ENCODE data around the gene ZDHHC17. TPM values are rescaled to one million over a fixed set of nuclear protein-coding genes. Genes with fewer than 3 reads are reported as not detected.
"Not testable (repeated sequence)": the region's sequence is repeated elsewhere in the genome, so short reads cannot be mapped to it uniquely, and the experiment has no call there.

The ZDHHC17 gene
- total RNA-seq, 1 experiment from 2014 or later: 28.7 TPM

DNA sequence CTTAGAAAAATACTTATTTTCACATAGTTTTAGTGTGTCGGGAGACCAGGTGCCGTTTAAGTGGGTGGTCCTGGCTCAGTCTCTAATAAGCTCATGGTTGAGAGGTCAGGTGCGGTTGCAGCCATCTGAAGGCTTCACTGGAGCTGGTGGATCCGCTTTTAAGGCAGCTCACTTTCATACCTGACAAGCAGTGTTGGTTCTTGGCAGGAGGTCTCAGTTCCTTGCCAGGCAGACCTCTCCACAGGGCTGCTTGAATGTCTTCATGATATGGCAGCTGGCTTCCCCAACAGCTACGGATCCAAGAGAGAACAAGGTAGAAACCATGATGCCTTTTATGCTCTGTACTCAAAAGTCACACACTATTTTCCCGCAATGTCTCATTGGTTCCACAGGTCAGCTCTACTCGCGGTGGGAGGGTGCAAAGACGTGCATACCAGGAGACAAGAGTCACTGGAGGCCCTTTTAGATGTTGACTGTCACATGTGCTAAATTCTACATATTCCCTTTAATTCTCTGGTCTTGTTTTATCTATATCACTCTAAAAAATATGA lies 8.0 kb upstream of the ZDHHC17 start:
- DNase-seq (ENCODE audit: low read depth, low spot score): no peak
- in situ Hi-C loops (cut with HindIII; ENCODE audit: low pct_unique_long_range_greater_than_20kb, low sequenced_read_pairs): no loop called here

DNA sequence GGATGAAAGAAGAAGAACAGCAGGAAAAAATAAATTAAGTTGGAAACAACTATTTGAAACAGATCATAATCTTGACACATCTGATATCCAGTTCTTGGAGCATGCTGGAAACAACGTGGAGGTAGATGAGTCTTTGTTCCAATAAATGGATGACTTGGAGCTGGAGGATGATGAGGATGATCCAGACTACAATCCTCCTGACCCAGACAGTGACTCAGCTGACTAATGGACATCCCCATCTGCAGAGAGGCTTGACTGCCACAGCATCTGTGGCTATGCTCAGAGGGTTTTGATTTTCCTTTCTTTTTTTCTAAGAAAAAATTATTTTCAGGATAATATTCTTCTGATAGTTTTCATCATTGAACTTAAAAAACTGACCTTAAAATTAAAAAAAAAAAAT lies 6.2 kb upstream of the ZDHHC17 start:
- in situ Hi-C loops (cut with HindIII; ENCODE audit: low pct_unique_long_range_greater_than_20kb, low sequenced_read_pairs): no loop called here
- DNase-seq (ENCODE audit: low read depth, low spot score): no peak

DNA sequence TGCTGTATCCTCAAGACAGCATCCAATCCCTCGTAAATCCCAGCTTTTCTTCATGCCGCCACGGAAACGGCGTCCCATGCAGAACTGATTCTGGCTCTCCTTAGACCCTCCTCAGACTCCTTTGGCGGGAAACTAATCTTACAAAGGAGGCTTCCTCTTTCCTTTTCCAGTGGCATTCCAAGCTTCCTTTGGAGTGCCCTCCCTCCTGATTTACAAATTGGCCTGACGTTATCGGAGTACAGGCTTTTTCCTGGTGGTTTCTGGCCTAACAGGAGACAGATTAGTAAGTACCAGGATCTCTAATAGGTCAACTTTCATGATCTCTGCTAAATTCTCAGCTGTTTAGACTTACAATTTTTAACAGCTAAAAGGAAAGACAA lies 1.3 kb upstream of the ZDHHC17 start:
- in situ Hi-C loops (cut with HindIII; ENCODE audit: low pct_unique_long_range_greater_than_20kb, low sequenced_read_pairs): no loop called here
- DNase-seq (ENCODE audit: low read depth, low spot score): no peak

DNA sequence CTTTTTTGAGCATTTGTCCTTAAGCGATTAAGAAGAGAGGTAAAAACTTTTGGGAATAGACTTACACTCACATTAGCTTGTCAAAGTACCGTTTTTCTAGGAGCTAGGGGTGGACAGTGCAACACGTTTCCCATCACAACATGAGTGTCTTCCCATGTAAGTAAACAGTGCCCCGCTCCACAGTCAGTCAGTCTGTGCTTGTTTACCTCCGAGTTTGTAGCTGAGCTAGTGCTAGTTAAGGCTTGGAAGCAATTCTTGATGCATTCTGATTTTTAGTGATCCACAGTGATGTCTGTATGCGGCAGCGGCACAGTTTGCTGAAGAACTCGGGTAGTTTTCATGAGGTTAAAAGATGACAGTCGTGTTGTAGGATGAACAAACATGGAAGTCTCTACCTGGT lies 941 bp downstream of the ZDHHC17 start:
- peak; percentile 4 for DNase-seq (ENCODE audit: low read depth, low spot score)
- in situ Hi-C loops (cut with HindIII; ENCODE audit: low pct_unique_long_range_greater_than_20kb, low sequenced_read_pairs): no loop called here

DNA sequence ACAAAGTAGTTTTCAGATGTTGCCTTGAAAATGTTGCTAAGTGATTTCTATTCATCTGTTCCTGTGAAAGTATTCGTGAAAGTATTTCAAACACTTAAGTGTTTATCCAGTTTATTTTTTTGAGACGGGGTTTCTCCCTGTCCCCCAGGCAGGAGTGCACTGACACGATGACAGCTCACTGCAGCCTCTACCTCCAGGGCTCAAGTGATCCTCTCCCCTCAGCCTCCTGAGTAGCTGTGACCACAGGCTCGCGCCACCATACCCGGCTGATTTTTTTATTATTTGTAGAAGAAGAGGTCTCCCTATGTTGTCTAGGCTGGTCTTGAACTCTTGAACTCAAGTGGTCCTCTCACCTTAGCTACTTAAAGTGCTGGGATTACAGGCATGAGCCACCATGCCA lies 1.7 kb downstream of the ZDHHC17 start:
- in situ Hi-C loops (cut with HindIII; ENCODE audit: low pct_unique_long_range_greater_than_20kb, low sequenced_read_pairs): no loop called here

DNA sequence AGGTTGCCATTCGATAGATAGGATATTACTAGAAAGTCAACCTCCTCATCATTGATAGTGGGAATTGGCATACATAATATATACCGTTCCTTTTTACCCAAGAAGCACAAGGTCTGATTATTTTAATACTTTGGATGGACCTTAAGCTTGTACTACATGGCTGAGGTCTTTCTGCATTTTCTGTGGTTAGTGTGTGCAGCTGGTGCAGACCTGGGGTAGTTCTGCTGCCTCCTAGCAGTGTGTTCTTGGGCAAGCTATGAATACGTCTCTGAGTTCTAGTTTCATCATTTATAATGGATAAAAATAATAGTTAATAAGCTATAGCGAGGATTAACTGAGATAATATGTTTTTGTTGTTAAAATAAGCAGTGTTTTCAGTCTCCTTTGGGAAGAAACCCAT lies 2.2 kb downstream of the ZDHHC17 start:
- DNase-seq (ENCODE audit: low read depth, low spot score): no peak
- in situ Hi-C loops (cut with HindIII; ENCODE audit: low pct_unique_long_range_greater_than_20kb, low sequenced_read_pairs): no loop called here

More for the DNA sequence above, 1.7 kb downstream of the ZDHHC17 start:
- no peak for DNase-seq (ENCODE audit: low read depth, low spot score)

DNA sequence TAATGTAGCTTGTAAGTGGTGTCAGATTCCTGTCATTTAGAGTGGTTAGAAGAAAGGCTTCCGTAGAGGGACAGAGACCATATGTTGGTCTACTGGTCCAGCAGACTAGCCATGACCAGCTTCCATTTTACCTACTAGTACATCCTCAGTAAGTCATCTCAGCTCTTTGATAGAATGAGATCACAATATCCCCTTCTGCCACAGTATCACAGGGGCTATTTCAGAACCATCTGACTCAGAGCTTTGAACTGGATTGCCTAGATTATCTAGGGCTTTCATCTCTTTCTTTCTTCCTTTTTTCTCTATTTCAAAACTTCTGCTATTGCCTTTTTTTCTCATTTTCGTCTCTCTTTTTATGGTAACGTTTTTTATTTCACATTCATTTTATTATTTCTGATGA lies 4.7 kb downstream of the ZDHHC17 start:
- in situ Hi-C loops (cut with HindIII; ENCODE audit: low pct_unique_long_range_greater_than_20kb, low sequenced_read_pairs): no loop called here
- DNase-seq (ENCODE audit: low read depth, low spot score): no peak

DNA sequence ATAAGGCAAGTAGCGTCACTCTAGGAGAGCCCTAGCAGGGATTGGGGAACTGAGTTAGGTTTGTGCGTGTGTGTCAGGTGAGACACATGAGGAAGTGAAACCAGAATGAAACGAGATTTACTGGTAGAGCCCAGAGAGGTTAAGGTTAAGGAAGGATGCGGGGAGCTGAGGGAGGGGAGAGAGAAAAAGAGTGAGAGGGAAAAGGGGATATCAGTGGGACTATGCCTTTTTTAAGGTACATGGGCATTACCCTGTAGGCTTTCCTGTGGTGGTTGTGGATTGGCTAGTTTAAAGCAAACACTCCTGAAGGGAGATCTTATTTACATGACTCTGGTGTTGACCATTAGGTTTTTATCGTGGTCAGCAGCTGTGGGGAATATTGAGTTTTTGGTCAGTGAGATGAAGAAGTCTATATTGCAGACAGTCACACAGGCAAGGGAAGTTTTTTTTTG lies 13.9 kb downstream of the ZDHHC17 start:
- no peak for DNase-seq (ENCODE audit: low read depth, low spot score)
- in situ Hi-C loops (cut with HindIII; ENCODE audit: low pct_unique_long_range_greater_than_20kb, low sequenced_read_pairs): no loop called here

DNA sequence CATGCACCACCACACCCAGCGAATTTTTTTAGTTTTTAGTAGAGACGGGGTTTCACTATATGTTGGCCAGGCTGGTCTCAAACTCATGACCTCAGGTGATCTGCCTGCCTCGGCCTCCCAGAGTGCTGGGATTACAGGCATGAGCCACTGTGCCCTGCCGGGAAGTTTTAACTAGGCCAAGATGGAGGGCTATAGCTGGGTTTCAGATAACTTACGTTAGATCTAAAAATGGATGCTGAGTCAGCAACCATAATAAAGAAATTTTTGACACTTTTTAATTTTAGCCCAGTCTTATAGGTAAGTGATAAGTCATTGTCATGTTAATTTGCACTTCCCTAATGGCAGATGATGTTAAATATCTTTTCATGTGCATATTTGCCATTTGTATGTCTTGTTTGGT lies 14.4 kb downstream of the ZDHHC17 start:
- in situ Hi-C loops (cut with HindIII; ENCODE audit: low pct_unique_long_range_greater_than_20kb, low sequenced_read_pairs): no loop called here
- DNase-seq (ENCODE audit: low read depth, low spot score): no peak

DNA sequence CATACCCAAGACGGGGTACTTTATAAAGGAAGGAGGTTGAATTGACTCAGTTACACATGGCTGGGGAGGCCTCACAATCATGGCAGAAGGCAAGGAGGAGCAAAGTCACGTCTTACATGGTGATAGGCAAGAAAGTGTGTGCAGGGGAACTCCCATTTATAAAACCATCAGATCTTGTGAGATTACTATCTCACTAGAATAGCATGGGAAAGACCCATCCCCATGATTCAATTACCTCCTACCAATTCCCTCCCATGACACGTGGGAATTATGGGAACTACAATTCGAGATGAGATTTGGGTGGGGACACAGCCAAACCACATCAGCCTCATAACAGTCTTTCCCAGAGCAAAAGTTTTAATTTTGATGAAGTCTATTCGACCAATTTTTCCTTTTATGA lies 15.4 kb downstream of the ZDHHC17 start:
- in situ Hi-C loops (cut with HindIII; ENCODE audit: low pct_unique_long_range_greater_than_20kb, low sequenced_read_pairs); DNase-seq (ENCODE audit: low read depth, low spot score): not testable (repeated sequence)

DNA sequence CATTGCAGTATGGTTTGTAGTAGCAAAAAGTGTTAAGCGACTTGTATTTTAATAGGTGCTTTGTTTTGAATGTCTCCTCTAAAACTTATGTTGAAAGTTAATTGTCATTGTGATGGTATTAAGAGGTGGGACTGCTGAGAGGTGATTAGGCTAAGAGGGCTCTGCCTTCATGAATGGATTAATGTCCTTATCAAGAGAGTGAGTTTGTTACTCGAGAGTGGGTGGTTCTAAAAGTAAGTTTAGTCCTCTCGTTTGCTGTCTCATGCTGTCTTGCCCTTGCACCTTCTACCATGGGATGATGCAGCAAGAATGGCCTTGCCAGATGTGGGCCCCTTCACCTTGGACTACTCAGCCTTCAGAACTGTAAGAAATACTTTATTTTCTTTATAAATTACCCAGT lies 17.4 kb downstream of the ZDHHC17 start:
- in situ Hi-C loops (cut with HindIII; ENCODE audit: low pct_unique_long_range_greater_than_20kb, low sequenced_read_pairs): no loop called here
- DNase-seq (ENCODE audit: low read depth, low spot score): no peak

DNA sequence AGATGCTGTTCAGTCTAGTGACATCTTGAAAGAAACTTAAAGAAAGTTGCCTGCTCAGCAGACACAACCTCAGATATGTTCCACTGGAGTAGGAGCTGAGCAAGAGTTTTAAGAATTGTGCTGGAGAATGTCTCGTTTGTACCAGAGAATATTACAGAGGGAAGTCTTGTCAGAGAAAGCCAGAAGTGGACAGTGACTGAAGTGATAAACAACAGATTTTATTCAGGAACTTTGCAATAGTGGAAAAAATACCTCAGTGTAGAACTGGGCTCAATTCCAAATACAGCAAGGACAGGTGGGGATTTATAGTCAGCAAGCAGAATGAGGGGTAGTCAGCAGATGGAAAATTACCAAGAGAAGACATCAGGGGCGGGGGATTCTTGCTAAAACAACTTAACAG lies 18.6 kb downstream of the ZDHHC17 start:
- in situ Hi-C loops (cut with HindIII; ENCODE audit: low pct_unique_long_range_greater_than_20kb, low sequenced_read_pairs): no loop called here
- DNase-seq (ENCODE audit: low read depth, low spot score): no peak

DNA sequence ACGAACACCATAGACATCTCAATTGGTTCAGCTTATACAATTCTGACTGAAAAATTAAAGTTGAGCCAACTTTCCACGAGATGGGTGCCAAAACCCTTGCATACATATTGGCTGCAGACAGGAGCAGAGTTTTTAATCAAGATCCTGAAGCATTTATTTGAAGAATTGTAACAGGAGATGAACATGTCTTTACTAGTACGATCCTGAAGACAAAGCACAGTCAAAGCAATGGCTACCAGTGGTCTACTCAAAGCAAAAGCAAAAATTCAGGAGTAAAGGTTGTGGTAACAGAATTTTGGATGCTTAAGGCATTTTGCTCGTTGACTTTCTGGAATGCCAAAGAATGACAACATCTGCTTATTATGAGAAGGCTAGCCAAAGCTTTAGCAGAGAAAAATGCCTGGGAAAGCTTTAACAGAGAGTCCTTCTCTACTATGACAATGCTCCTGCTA lies 20.7 kb downstream of the ZDHHC17 start:
- in situ Hi-C loops (cut with HindIII; ENCODE audit: low pct_unique_long_range_greater_than_20kb, low sequenced_read_pairs): no loop called here
- DNase-seq (ENCODE audit: low read depth, low spot score): no peak

DNA sequence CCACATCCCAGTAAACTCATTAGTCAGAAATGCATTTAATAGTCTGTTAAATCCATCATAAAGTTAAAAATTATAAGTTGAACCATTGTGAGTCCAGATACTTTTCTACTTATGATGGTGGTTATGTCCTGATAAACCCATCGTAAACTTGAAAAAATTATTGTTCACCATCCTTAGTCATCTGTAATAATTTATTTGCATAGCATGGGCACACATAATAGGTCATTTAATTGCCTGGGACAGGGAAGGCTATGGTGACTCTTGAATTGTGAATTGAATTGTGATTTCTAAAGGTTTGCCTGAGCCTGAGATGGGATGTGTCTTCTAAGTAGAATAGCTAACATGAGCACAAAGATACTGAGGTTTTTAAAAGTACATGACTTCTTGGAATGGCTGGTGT lies 21.5 kb downstream of the ZDHHC17 start:
- no peak for DNase-seq (ENCODE audit: low read depth, low spot score)
- in situ Hi-C loops (cut with HindIII; ENCODE audit: low pct_unique_long_range_greater_than_20kb, low sequenced_read_pairs): no loop called here

DNA sequence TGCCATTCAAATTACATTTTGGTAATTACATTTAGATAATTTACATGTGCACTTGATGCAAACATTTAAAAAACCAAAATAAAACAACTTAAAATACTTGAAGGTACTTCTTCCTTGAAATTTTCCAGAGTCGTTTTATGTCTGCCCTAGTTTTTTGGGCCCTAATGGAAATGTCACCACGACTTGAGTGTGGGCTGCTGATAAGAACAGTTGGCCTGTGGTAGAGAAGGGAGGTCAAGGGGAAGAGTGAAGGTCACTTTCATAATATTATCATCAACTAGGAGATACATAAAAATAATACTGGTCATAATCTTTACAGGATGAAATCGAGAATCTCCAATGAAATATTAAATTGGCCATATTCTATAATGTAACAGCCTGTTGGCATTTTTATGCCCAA lies 23.1 kb downstream of the ZDHHC17 start:
- no peak for DNase-seq (ENCODE audit: low read depth, low spot score)
- in situ Hi-C loops (cut with HindIII; ENCODE audit: low pct_unique_long_range_greater_than_20kb, low sequenced_read_pairs): no loop called here

DNA sequence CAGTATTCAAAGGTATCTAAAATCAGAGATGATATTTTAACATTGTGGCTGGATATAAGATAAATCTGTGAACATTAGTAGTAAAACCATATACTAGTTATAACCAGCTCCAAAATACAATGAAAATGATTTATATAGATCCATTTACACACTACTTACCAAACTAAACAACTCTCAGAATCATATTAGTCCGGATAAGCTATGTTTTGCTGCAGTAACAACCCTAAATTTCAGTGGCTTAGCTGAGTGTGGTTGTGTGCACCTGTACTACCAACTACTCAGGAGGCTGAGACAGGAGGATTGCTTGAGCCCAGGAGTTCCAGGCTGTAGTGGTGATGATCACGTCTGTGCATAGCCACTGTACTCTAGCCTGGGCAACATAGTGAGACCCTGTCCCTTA lies 23.8 kb downstream of the ZDHHC17 start:
- no peak for DNase-seq (ENCODE audit: low read depth, low spot score)
- in situ Hi-C loops (cut with HindIII; ENCODE audit: low pct_unique_long_range_greater_than_20kb, low sequenced_read_pairs): no loop called here

DNA sequence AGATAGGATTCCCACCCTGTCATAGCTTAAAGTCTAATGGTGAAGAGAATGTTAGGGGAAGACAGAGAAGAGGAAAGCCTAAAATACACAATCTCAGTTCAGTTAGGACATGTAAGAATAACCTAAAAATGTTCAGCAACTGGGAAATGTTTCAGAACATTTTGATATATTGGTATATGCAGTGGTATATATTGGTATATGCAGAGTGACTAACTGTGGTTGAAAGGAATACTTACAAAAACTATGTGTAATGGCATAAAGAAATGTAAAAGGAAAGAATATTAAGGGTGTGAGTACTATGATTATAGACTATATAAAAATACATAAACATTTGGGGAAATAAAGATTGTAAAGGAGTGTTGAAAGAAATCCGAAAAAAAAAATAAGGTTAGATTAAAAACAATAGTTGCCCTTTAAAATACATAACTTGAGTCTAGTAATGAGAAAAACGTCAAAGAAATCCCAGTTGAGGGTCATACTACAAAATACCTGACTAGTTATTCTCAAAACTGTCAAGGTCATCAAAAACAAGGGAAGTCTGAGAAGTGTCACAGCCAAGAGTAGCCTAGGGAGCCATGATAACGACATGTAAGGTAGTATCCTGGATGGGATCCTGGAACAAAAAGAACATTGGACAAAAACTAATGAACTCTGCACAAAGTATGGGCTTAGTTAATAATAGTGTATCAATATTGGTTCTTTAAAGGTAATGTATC lies 25.6 kb downstream of the ZDHHC17 start:
- in situ Hi-C loops (cut with HindIII; ENCODE audit: low pct_unique_long_range_greater_than_20kb, low sequenced_read_pairs): no loop called here
- no peak for DNase-seq (ENCODE audit: low read depth, low spot score)

DNA sequence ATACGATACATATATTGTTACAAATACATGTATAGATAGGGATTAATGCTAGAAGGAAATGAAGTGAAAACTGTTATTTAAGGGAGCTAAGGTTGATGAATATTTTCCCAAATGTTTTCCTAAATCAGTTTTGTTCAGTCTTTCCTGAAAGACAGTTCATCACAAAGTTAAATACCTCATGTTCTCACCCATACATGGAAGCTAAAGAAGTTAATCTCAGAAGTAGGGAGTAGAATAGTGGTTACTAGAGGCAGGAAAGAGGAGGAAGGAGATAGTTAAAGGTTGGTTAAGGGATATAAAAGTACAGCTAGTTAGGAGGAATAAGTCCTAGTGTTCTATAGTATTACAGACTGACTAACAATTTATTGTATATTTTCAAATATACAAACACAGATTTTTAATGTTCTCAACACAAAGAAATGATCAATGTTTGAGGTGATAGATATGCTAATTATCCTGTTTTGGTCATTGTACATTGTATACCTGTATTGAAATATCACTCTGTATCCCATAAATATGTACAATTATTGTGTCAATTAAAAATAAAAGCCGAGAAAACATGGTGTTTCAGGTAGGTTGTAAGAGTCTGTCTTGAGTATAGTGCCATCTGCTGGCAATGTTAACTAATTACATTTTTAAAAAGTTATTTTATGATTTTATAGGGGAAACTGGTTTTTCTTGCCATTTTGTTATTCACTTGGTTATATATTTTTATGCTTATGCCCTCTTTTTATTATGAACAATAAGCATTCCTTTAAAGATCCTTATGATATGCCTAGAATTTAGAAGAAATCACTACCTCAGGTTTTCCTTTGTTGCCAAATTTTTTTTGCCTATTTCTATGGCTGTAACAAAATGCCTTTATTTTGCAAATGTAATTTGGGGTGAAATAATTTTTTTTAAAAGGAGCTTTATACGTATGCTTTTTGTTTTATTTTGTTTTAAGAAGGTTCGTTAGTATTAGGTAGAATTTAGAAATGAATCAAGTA lies 26.9 kb downstream of the ZDHHC17 start:
- in situ Hi-C loops (cut with HindIII; ENCODE audit: low pct_unique_long_range_greater_than_20kb, low sequenced_read_pairs): no loop called here
- peak; percentile 44 for DNase-seq (ENCODE audit: low read depth, low spot score)
